AG09309 (cell line): ENCODE data around the gene WWTR1.

ENCODE experiments used
- DNase-seq: peaks from one replicate; pipeline ENCODE4 v3.0.0-alpha.2; 2010; ENCODE audit warnings: low read depth
- H3K4me3 ChIP-seq: 2 replicates; pipeline ENCODE4 v1.5.1; 2011; ENCODE audit warnings: mild to moderate bottlenecking, low read depth, low read length, moderate library complexity; ENCODE audit not compliant: control insufficient read depth
- TF ChIP-seq, protein P1 (sequence below): IDR thresholded peaks from 2 replicates; pipeline ENCODE4 v1.5.1; 2011; ENCODE audit warnings: mild to moderate bottlenecking, low read depth, low read length, inconsistent platforms; ENCODE audit not compliant: insufficient read depth, control insufficient read depth; ENCODE audit errors: missing control alignments

WWTR1 gene

DNA sequence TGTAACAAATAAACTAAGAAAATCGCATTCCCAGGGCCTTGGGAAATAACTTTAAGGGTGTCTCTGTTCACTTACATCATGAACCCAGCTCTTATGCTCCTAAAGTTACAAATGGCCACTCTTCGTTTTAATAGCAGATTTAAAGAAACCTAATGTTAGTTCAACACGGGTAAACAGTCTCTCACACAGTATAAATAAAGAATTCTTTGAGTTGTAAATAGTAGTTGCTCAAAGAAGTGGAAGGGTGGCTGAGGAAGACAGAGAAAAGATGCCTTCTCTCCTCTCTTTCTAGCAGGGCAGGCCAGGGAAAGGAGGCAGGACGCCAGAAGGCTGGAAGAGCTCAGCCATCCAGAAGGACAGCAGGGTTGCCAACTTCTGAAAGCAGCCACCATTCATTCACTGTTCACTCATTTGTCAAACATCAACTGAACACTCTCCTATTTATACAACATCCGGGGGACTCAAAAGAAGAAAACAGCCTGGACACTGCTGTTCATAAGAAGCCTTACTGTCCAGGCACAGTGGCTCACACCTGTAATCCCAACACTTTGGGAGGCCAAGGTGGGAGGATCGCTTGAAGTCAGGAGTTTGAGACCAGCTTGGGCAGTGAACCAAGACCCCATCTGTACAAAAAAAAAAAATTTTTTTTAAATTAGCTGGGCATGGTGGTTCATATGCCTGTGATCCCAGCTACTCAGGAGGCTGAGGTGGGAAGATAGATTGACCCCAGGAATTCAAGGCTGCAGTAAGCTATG is 47.3 kb downstream of the WWTR1 start:
- H3K4me3 ChIP-seq, result no peak overlapping the region
- no peak for DNase-seq
- TF ChIP-seq, protein P1, sequence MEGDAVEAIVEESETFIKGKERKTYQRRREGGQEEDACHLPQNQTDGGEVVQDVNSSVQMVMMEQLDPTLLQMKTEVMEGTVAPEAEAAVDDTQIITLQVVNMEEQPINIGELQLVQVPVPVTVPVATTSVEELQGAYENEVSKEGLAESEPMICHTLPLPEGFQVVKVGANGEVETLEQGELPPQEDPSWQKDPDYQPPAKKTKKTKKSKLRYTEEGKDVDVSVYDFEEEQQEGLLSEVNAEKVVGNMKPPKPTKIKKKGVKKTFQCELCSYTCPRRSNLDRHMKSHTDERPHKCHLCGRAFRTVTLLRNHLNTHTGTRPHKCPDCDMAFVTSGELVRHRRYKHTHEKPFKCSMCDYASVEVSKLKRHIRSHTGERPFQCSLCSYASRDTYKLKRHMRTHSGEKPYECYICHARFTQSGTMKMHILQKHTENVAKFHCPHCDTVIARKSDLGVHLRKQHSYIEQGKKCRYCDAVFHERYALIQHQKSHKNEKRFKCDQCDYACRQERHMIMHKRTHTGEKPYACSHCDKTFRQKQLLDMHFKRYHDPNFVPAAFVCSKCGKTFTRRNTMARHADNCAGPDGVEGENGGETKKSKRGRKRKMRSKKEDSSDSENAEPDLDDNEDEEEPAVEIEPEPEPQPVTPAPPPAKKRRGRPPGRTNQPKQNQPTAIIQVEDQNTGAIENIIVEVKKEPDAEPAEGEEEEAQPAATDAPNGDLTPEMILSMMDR, result no peak

DNA sequence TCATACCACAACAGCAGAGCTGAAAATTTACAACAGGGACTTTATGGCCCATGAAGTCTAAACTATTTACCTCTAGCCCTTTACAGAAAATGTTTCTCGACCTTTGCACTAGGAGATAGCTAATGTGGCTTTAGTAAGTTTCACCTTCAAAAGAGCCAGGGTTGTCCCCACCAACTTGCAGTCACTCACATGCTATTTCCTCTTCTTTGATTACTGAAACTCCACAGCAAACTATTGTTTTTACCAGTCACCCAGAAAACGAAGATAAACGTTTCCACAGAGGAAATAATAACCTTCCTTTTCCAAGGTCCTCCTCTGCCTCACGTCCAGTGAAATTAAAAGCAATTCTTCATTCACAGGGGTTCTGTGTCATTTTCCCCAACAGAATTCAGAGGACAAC is 48.2 kb downstream of the WWTR1 start:
- TF ChIP-seq, protein P1, result no peak
- no peak overlapping the region for H3K4me3 ChIP-seq
- no peak for DNase-seq

DNA sequence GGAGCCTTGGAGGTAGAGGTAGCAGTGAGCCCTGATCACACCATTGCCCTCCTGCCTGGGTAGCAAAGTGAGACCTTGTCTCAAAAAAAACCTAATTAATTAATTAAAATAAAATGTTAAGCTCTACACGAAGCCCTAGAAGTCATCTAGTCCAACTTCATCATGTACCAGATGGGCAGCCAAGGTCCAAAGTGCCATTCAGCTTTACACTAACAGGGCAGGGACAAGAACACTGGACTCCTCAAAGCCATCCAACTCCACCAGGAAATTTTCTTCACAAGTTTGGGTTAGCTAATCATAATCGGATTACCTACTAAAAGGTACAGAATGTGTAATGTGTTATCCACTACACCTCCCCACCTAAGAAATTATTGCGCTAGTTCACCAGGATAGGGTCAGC is 48.8 kb downstream of the WWTR1 start:
- TF ChIP-seq, protein P1, result no peak
- DNase-seq, result no peak
- H3K4me3 ChIP-seq, result no peak overlapping the region

DNA sequence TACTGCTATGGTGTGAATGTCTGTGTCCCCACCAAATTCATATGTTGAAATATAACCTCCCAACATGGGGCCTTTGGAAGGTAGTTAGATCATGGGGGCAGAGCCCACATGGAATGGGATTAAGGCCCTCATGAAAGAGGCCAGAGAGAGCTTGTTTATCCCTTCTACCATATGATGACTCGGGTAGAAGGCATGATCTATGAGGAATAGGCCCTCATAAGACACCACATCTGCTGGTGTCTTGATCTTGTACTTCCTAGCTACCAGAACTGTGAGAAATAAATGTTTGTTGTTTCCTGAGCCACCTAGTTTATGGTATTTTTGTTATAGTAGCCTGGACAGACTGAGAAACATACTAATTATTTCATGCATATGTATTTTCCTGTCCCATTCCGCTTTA is 51.9 kb downstream of the WWTR1 start:
- no peak overlapping the region for H3K4me3 ChIP-seq
- TF ChIP-seq, protein P1, result no peak
- DNase-seq, result no peak

DNA sequence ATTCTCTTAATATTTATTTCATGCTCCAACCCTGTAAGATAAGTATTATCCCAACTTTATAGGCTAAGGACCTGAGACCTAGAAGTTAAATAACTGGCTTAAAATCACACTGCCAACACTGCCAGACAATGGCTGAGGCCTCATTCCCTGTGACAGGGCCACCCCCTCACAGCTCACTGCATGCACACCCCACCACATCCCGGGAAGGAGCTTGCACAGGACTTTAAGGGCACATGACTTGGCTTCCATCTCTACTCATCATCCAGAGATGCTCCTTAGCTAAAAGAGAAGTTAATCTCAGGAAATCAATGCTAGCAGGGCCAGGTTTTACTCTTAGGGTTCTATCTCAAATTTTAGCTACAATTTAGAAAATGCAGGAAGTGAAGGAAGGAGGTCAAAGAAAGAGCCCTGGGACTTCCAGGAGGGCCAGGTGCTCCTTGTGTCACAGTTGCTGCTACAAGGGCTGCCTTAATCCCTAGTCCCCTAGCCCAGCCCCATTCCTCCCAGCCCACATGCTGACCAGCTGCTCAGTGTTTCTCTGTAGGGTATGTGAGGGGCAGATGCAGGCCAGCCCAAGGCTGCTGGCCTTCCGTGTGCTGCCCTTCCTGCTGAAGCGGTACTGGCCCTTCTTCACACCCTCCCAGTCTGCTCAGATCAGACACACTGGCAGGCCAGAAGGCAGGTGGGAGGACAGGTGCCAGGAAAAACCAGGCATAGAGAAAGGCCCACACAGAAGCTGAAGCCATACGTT is 53.5 kb downstream of the WWTR1 start:
- no peak for DNase-seq
- no peak overlapping the region for H3K4me3 ChIP-seq
- TF ChIP-seq, protein P1, result no peak

DNA sequence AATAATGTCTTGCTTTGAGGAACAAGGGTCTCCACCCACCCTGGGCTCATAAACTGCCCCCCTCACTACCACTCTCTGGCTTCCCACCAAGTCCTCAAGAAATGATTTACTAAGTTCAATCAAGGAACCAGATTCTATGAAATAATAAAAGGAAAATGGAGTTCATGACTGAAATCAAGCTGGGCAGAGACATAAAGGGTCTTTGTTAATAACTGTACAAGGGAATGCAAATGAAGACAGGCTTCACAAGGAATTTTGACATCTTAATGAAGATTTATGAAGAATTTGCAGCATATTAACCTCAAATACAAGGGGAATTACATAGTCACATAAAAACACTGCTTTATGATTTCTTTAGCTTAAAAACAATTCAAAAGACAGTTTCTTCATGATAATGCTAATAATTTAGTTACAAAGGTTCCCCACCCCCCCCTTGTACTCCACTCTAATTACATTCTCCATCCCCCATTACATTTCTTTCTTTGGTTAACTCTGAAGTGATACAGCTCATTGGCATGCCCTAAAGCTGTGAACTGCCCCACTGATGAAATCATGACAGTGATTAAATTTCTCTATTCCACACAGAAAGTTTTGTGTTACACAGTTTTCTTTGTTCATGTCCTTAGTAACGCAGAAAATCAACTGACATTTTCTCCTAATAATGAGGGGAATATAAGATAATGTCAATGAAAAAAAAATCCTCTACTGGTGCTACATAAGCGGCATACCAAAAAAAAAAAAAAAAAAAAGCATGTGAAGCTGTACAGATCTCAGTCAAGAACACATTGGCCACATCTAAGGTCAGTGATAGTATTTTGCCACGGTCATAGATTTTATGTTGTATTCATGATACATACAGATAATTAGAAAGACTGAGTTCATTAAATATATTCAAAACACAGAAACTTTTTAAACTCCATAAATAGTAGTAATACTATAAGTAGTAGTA is 54.4 kb downstream of the WWTR1 start:
- H3K4me3 ChIP-seq, result no peak overlapping the region
- no peak for DNase-seq
- TF ChIP-seq, protein P1, result no peak
